HFF-Myc (cell line): ENCODE results near the gene DIP2B.
"Not testable (repeated sequence)": the region's sequence is repeated elsewhere in the genome, so short reads cannot be mapped to it uniquely, and the experiment has no call there.

ENCODE experiments used
- DNase-seq: peaks from one replicate; pipeline ENCODE4 v3.0.0-alpha.2; 2011; ENCODE audit warnings: low read depth; ENCODE audit errors: extremely low read depth
- H3K4me3 ChIP-seq: replicated peaks from 2 replicates; pipeline ENCODE4 v1.5.1; 2011; ENCODE audit warnings: low read depth, mild to moderate bottlenecking, control low read depth, low read length
- CTCF ChIP-seq: IDR thresholded peaks from 2 replicates; pipeline ENCODE4 v1.5.1; 2012; ENCODE audit warnings: mild to moderate bottlenecking, low read depth, low read length, control low read depth; ENCODE audit errors: missing control alignments

DIP2B gene

GRCh38 chr12:50488801-50489200, 16.0 kb upstream of the DIP2B start:
- no peak for DNase-seq
- TF ChIP-seq CTCF = no peak

GRCh38 chr12:50498119-50498518, 6.7 kb upstream of the DIP2B start:
- H3K4me3 ChIP-seq, DNase-seq: not testable (repeated sequence)

More at GRCh38 chr12:50488801-50489200, 16.0 kb upstream of the DIP2B start:
- H3K4me3 ChIP-seq = no peak overlapping the region

- peak overlapping the region; percentile 93 for H3K4me3 ChIP-seq
- no peak for DNase-seq
- no peak for TF ChIP-seq CTCF
Observed at GRCh38 chr12:50505675-50506530, 1.1 kb downstream of the DIP2B start.

DNA sequence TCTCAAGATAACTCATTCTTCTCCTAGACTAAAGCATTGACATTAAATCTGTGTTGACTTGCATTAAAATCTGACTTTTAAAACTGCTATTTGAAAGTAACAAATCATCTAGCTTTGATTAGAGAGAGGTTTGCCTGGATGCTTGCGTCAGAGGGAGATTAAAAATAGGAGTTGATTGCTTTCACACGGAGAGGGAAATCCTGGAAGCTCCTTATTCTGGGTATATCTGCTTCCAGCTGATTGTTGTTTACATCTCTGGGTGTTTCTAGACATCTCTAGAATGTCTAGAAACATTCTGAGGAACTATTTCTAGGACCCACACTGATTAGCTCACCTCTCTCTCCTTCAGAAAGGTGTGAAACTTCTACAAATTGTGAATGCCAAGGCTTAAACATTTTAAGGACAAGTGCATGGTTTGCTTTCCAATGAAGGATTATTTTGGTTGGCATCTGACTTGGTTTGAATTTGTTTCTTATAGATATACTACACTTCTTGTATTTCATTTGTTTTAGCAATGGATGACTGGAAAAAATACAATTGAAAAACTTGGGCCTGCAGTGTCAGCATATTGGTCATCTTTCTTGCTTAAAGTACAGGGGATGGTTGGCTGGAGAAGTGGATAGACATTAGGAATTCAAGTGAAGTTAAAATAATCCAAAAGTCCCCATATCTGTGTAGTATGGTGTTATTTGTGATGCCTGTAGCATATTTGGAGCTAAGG, 2.1 kb downstream of the DIP2B start:
- no peak for DNase-seq
- peak overlapping the region; percentile 93 for H3K4me3 ChIP-seq
- no peak for TF ChIP-seq CTCF

DNA sequence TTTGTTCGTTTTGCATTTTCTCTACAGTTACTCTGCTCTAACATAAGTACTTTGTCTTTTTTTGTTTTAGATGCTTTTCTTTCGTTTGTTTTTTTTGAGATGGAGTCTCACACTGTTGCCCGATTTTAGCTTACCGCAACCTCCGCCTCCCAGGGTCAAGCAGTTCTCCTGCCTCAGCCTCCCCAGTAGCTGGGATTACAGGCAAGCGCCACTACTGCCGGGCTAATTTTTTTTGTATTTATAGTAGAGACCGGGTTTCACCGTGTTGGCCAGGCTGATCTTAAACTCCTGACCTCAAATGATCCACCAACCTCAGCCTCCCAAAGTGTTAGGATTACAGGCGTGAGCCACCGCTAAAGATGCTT, 2.7 kb downstream of the DIP2B start:
- TF ChIP-seq CTCF = no peak
- no peak for DNase-seq
- no peak overlapping the region for H3K4me3 ChIP-seq

DNA sequence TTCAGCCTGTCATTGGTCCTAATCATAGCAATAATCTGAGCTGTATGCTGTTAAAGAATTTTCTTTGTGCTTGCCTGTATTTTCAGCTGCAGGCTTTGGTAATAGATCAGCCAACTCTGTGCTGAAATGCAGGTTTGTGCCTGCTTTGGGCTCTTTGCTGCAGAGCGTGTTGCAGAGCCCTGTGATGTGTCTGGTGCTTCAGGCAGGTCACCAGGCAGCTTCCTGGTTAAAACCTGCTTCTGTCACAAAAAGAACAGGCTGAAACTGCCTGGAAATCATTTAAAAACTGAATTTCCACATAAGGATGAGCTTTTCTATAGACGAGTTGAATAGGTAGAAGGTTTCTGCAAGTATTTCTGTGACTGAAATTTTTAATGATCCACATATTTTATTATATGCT, 3.1 kb downstream of the DIP2B start:
- DNase-seq = no peak
- no peak overlapping the region for H3K4me3 ChIP-seq
- no peak for TF ChIP-seq CTCF

- no peak for DNase-seq
- H3K4me3 ChIP-seq = no peak overlapping the region
- TF ChIP-seq CTCF = no peak
Observed at GRCh38 chr12:50508414-50508813, 3.6 kb downstream of the DIP2B start.
